MM.1S (cell line): ENCODE results near the gene MRPS2.
"Not testable (repeated sequence)": the region's sequence is repeated elsewhere in the genome, so short reads cannot be mapped to it uniquely, and the experiment has no call there.

Experiments used
- EZH2 ChIP-seq: fragments of 300-600 bp; sonication (generic); optimal IDR thresholded peaks from 2 replicates; pipeline ENCODE3; 2017; ENCODE audit warnings: low read depth, mild to moderate bottlenecking, antibody characterized with exemption, low read length, mixed read lengths
- TF ChIP-seq, protein P1 (sequence below): fragments of 300-600 bp; sonication (generic); IDR thresholded peaks from 2 replicates; pipeline ENCODE4 v1.5.1; 2016; ENCODE audit warnings: antibody characterized with exemption, low read length, mixed read lengths

DNA sequence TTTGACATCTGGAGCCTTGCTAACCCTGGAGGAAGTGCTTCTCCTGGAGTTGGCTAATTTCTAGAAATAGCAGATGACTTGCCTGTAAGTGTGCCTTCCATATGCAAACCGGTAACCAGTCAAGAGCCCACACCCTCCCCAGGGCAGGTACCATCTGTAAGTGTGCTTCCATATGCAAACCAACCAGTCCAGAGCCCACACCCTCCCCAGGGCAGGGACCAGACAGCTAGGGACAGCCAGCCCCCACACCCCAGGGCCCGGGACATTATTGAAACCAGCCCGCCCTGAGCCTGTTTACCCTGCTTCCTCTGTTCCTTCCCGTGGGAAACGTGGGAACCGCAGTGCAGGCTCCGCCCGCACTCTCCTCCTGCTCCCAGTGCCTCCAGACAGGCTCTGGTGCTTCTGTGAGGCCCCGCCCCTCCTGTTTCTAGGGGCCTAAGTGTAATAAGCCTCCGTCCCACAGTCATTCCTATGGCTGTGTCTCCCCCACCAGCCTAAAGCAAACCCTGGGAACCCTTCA, 33.8 kb downstream of the MRPS2 start:
- TF ChIP-seq, protein P1, sequence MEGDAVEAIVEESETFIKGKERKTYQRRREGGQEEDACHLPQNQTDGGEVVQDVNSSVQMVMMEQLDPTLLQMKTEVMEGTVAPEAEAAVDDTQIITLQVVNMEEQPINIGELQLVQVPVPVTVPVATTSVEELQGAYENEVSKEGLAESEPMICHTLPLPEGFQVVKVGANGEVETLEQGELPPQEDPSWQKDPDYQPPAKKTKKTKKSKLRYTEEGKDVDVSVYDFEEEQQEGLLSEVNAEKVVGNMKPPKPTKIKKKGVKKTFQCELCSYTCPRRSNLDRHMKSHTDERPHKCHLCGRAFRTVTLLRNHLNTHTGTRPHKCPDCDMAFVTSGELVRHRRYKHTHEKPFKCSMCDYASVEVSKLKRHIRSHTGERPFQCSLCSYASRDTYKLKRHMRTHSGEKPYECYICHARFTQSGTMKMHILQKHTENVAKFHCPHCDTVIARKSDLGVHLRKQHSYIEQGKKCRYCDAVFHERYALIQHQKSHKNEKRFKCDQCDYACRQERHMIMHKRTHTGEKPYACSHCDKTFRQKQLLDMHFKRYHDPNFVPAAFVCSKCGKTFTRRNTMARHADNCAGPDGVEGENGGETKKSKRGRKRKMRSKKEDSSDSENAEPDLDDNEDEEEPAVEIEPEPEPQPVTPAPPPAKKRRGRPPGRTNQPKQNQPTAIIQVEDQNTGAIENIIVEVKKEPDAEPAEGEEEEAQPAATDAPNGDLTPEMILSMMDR = not testable (repeated sequence)
- not testable (repeated sequence) for TF ChIP-seq EZH2
